Activated CD4-positive, alpha-beta memory T cell treated with anti-CD3 and anti-CD28 coated beads for 36 hours (primary cell): ENCODE results near the gene PCDHGB7. TPM values are rescaled to one million over a fixed set of nuclear protein-coding genes. Genes with fewer than 3 reads are reported as not detected.
A peak's percentile ranks its signal among the peaks of the same experiment; 100 is the strongest.
"Not testable (repeated sequence)": the region's sequence is repeated elsewhere in the genome, so short reads cannot be mapped to it uniquely, and the experiment has no call there.

ENCODE experiments used
- CTCF ChIA-PET: fragments of 350-600 bp; sonication (Branson Sonifier 250); formaldehyde crosslinking; loops from one replicate; lab custom pipeline; 2021; ENCODE audit warnings: antibody characterized with exemption, inconsistent platforms; lab: Charles Lee
- POLR2A ChIA-PET: fragments of 350-600 bp; sonication (Branson Sonifier 250); formaldehyde crosslinking; loops from one replicate; lab custom pipeline; 2021; ENCODE audit warnings: antibody characterized with exemption; lab: Charles Lee
- DNase-seq: peaks from one replicate; pipeline ENCODE4 v3.0.0-alpha.2; 2020
- H3K27ac Mint-ChIP-seq: one replicate; pipeline ENCODE4 v1.8.0; 2021; ENCODE audit warnings: mixed read lengths
- H3K27me3 Mint-ChIP-seq: one replicate; pipeline ENCODE4 v1.8.0; 2021; ENCODE audit warnings: mixed read lengths
- H3K36me3 Mint-ChIP-seq: one replicate; pipeline ENCODE4 v1.8.0; 2021; ENCODE audit warnings: mixed read lengths
- H3K4me1 Mint-ChIP-seq: one replicate; pipeline ENCODE4 v1.8.0; 2021; ENCODE audit warnings: low read depth, mixed read lengths
- H3K4me3 Mint-ChIP-seq: one replicate; pipeline ENCODE4 v1.8.0; 2021; ENCODE audit warnings: mild to moderate bottlenecking, mixed read lengths
- H3K9me3 Mint-ChIP-seq: one replicate; pipeline ENCODE4 v1.8.0; 2021; ENCODE audit warnings: mixed read lengths
- intact Hi-C: fragments of 100-400 bp; cut with micrococcal nuclease; formaldehyde crosslinking; loops from one replicate; pipeline ENCODE4 v1.15.1; 2023
- total RNA-seq, 2 experiments: library from RNA; stranded (reverse); gene quantifications; one replicate each; pipeline ENCODE4 v1.2.3, GENCODE V29; 2021

PCDHGB7 gene
- total RNA-seq, 2 experiments from 2014 or later, result 0.07 TPM; not detected in 1

- CTCF ChIA-PET, result interaction anchor here (1.7 to 2.2 kb wide), 2 partner anchors 18 to 176 kb away, joined by 7 to 8 read pairs; partner anchors contain the start of gene PCDHGB3
- POLR2A ChIA-PET, H3K4me1 Mint-ChIP-seq, intact Hi-C loops, H3K27ac Mint-ChIP-seq: not testable (repeated sequence)
- peaks cover 67% of the 10 kb centered on the region for H3K27me3 Mint-ChIP-seq
- DNase-seq, result peak; percentile 31
- peak within 1 kb of the TSS; percentile 26 for H3K4me3 Mint-ChIP-seq
- peaks cover 23% of the 10 kb centered on the region for H3K9me3 Mint-ChIP-seq
- peaks cover 26% of the 10 kb centered on the region for H3K36me3 Mint-ChIP-seq
Measured at GRCh38 chr5:141387557-141388311, 29.7 kb upstream of the PCDHGB7 start, which contains the start of gene PCDHGB4. TSS of gene PCDHGB4 (plus strand) at chr5:141387698. CDS start at chr5:141387885, 187 bp downstream.

GRCh38 chr5:141388661-141389060 is 28.8 kb upstream of the PCDHGB7 start:
- POLR2A ChIA-PET, result no interaction called here
- H3K4me3 Mint-ChIP-seq, result no peak overlapping the region

GRCh38 chr5:141389153-141390042 is 28.1 kb upstream of the PCDHGB7 start:
- Mint-ChIP-seq H3K4me3 (no peak overlapping the region), H3K4me1 (no peaks in the 10 kb centered on the region), H3K27ac (no peak overlapping the region), H3K9me3 (peaks cover 34% of the 10 kb centered on the region), H3K36me3 (peaks cover 32% of the 10 kb centered on the region), H3K27me3 (peaks cover 65% of the 10 kb centered on the region)
- intact Hi-C loops, result no loop called here
- no peak for DNase-seq
- POLR2A ChIA-PET, result no interaction called here
- CTCF ChIA-PET, result no interaction called here

More at GRCh38 chr5:141388661-141389060, 28.8 kb upstream of the PCDHGB7 start:
- Mint-ChIP-seq H3K36me3 (peaks cover 29% of the 10 kb centered on the region), H3K4me1 (no peaks in the 10 kb centered on the region), H3K27me3 (peaks cover 66% of the 10 kb centered on the region), H3K9me3 (peaks cover 32% of the 10 kb centered on the region), H3K27ac (no peak overlapping the region)
- intact Hi-C loops, result no loop called here
- no peak for DNase-seq
- CTCF ChIA-PET, result no interaction called here

- Mint-ChIP-seq H3K27ac (no peak within 1 kb of the TSS), H3K27me3 (peaks cover 56% of the 10 kb centered on the region), H3K4me3 (no peak within 1 kb of the TSS), H3K36me3 (peaks cover 33% of the 10 kb centered on the region), H3K4me1 (no peaks in the 10 kb centered on the region), H3K9me3 (peaks cover 36% of the 10 kb centered on the region)
- ChIA-PET POLR2A (no interaction called here), CTCF (no interaction called here)
- no peak for DNase-seq
- intact Hi-C loops, result no loop called here
Measured at GRCh38 chr5:141392429-141393198, 24.9 kb upstream of the PCDHGB7 start, which contains the start of gene PCDHGA8. TSS of gene PCDHGA8 (plus strand) at chr5:141392633. CDS start at chr5:141392814, 181 bp downstream.

GRCh38 chr5:141393267-141393666 is 24.2 kb upstream of the PCDHGB7 start:
- Mint-ChIP-seq H3K27me3 (peaks cover 54% of the 10 kb centered on the region), H3K9me3 (peaks cover 36% of the 10 kb centered on the region), H3K4me3 (no peak overlapping the region), H3K36me3 (peaks cover 32% of the 10 kb centered on the region), H3K27ac (no peak overlapping the region), H3K4me1 (no peaks in the 10 kb centered on the region)
- POLR2A ChIA-PET, result no interaction called here
- intact Hi-C loops, result no loop called here
- no peak for DNase-seq
- CTCF ChIA-PET, result no interaction called here

- H3K27me3 Mint-ChIP-seq, result peaks cover 53% of the 10 kb centered on the region
- H3K9me3 Mint-ChIP-seq, result peaks cover 38% of the 10 kb centered on the region
- intact Hi-C loops, result not testable (repeated sequence)
Measured at GRCh38 chr5:141394401-141395187, 22.9 kb upstream of the PCDHGB7 start.

GRCh38 chr5:141397756-141398551 is 19.5 kb upstream of the PCDHGB7 start, which contains the start of gene PCDHGB5:
TSS of gene PCDHGB5 (plus strand) at chr5:141397947. CDS start at chr5:141398128, 181 bp downstream.
- CTCF ChIA-PET, result interaction anchor here (1.0 to 2.9 kb wide), 11 partner anchors 16 to 166 kb away, joined by 3 to 13 read pairs (median 4); partner anchors contain the start of genes PCDHB15, PCDHGA10, PCDHGA12 and PCDHGB3
- H3K4me1 Mint-ChIP-seq, intact Hi-C loops, H3K27ac Mint-ChIP-seq, POLR2A ChIA-PET: not testable (repeated sequence)
- Mint-ChIP-seq H3K27me3 (peaks cover 50% of the 10 kb centered on the region), H3K9me3 (peaks cover 34% of the 10 kb centered on the region), H3K36me3 (peaks cover 29% of the 10 kb centered on the region), H3K4me3 (peak within 1 kb of the TSS; percentile 23)
- peak; percentile 51 for DNase-seq

More at GRCh38 chr5:141394401-141395187, 22.9 kb upstream of the PCDHGB7 start:
- not testable (repeated sequence) for DNase-seq, H3K27ac Mint-ChIP-seq, H3K4me1 Mint-ChIP-seq, H3K4me3 Mint-ChIP-seq
- ChIA-PET CTCF (interaction anchor here (0.7 kb wide), 1 partner anchor 169 kb away, joined by 4 read pairs; no protein-coding TSS in a partner anchor), POLR2A (interaction anchor here (0.6 kb wide), 1 partner anchor 9 kb away, joined by 3 read pairs; no protein-coding TSS in a partner anchor)
- peaks cover 34% of the 10 kb centered on the region for H3K36me3 Mint-ChIP-seq

GRCh38 chr5:141398608-141399007 is 18.9 kb upstream of the PCDHGB7 start:
- DNase-seq, result no peak
- Mint-ChIP-seq H3K36me3 (peaks cover 31% of the 10 kb centered on the region), H3K27ac (no peak overlapping the region), H3K4me1 (no peaks in the 10 kb centered on the region), H3K27me3 (peaks cover 52% of the 10 kb centered on the region), H3K4me3 (no peak overlapping the region), H3K9me3 (peaks cover 34% of the 10 kb centered on the region)
- ChIA-PET POLR2A (no interaction called here), CTCF (interaction anchor here (1.4 to 2.9 kb wide), 5 partner anchors 15 to 165 kb away, joined by 3 to 13 read pairs (median 5); partner anchors contain the start of genes PCDHGA10 and TAF7)
- intact Hi-C loops, result no loop called here

GRCh38 chr5:141399555-141400258 is 17.8 kb upstream of the PCDHGB7 start:
- Mint-ChIP-seq H3K36me3 (peaks cover 30% of the 10 kb centered on the region), H3K9me3 (peaks cover 30% of the 10 kb centered on the region), H3K27ac (no peak overlapping the region), H3K4me3 (no peak overlapping the region), H3K27me3 (peaks cover 56% of the 10 kb centered on the region), H3K4me1 (no peaks in the 10 kb centered on the region)
- ChIA-PET CTCF (no interaction called here), POLR2A (no interaction called here)
- intact Hi-C loops, result no loop called here
- DNase-seq, result no peak
